Small intestine (tissue), 7 donors: ENCODE measurements around the gene FBXO31. TPM values are rescaled to one million over a fixed set of nuclear protein-coding genes. Genes with fewer than 3 reads are reported as not detected.
A peak's percentile ranks its signal among the peaks of the same experiment; 100 is the strongest.

ENCODE experiments used
- DNase-seq, 2 donors: peaks; one replicate each; pipeline versions ENCODE4 v3.0.0 to v3.0.0-alpha.2; 2013
- FAIRE-seq: peaks from 2 replicates; lab custom pipeline; 2012; peaks lifted over from hg19 to GRCh38; lab: Jason Lieb, UNC
- H3K27ac ChIP-seq, 3 donors: one replicate each; pipeline ENCODE4 v1.5.1; 2013; ENCODE audit warnings: low read length in 2 of 3, mild to moderate bottlenecking in 2 of 3, control low read depth in 1 of 3, inconsistent platforms in 1 of 3, low read depth in 1 of 3, moderate library complexity in 1 of 3
- H3K27me3 ChIP-seq, 3 donors: one replicate each; pipeline ENCODE4 v1.6.1; 2013; ENCODE audit warnings: low read length in 3 of 3, inconsistent platforms in 1 of 3; ENCODE audit not compliant: control insufficient read depth in 3 of 3, insufficient read depth in 3 of 3
- H3K36me3 ChIP-seq, 3 donors: one replicate each; pipeline ENCODE4 v1.6.1; 2013; ENCODE audit warnings: low read length in 3 of 3, inconsistent platforms in 1 of 3, low read depth in 1 of 3, mild to moderate bottlenecking in 1 of 3, moderate library complexity in 1 of 3; ENCODE audit not compliant: control insufficient read depth in 3 of 3, insufficient read depth in 2 of 3
- H3K4me1 ChIP-seq, 3 donors: one replicate each; pipeline ENCODE4 v1.6.1; 2013; ENCODE audit warnings: low read length in 2 of 3, inconsistent platforms in 1 of 3, low read depth in 1 of 3, mild to moderate bottlenecking in 1 of 3, moderate library complexity in 1 of 3; ENCODE audit not compliant: control insufficient read depth in 3 of 3, insufficient read depth in 2 of 3
- H3K4me3 ChIP-seq, 3 donors: one replicate each; pipeline ENCODE4 v1.5.1; 2013; ENCODE audit warnings: low read length in 3 of 3, control low read depth in 1 of 3, inconsistent platforms in 1 of 3, low read depth in 1 of 3, mild to moderate bottlenecking in 1 of 3, moderate library complexity in 1 of 3
- H3K9me3 ChIP-seq, 2 donors: one replicate each; pipeline ENCODE4 v1.6.1; 2013; ENCODE audit warnings: low read depth in 1 of 2, low read length in 1 of 2; ENCODE audit not compliant: control insufficient read depth in 2 of 2, insufficient read depth in 1 of 2
- WGBS, 3 donors: extraction: QIAGEN DNeasy Blood & Tissue Kit; methylation state at CpG; one replicate each; pipeline ENCODE4 v1.1.7; 2013; 5-methylcytosine and 5-hydroxymethylcytosine counted together
- polyA plus RNA-seq, 4 donors: library from polyadenylated mRNA; stranded (reverse) in 3 of 4; unstranded in 1 of 4; fragments of 200-250 nt in 3 of 4; fragments of 120-200 nt in 1 of 4; gene quantifications; one replicate each; pipeline versions ENCODE4 v1.2.1 to v1.2.3, GENCODE V29; 2013
- donor health status: healthy with polysubstance abuse.
- donor health status: control.
- donor health status: control.
- donor health status: Bipolar disorder and iron deficiency.
- donor health status: healthy.

FBXO31 gene
- polyA plus RNA-seq, 4 donors: 23.8 to 38.7 (median 29.4) TPM

GRCh38 chr16:87348616-87349157 is 34.9 kb downstream of the FBXO31 start:
- no peak overlapping the region for H3K4me3 ChIP-seq
- DNase-seq (no peak), FAIRE-seq (no peak)
- no peaks in the 10 kb centered on the region for H3K27me3 ChIP-seq
- no peaks in the 10 kb centered on the region for H3K9me3 ChIP-seq
- H3K36me3 ChIP-seq: peaks cover 2 to 65% (median 6%) of the 10 kb centered on the region in 3 donors
- H3K4me1 ChIP-seq: peaks cover 0 to 2% (median 0%) of the 10 kb centered on the region in 3 donors
- H3K27ac ChIP-seq: no peak overlapping the region
- WGBS, 3 donors: 93 to 96% (median 94%) methylated on average over 13 of the region's 13 CpGs

- Histone ChIP-seq H3K9me3 (no peaks in the 10 kb centered on the region), H3K4me3 (no peak overlapping the region), H3K4me1 (peaks cover 0 to 2% (median 0%) of the 10 kb centered on the region in 3 donors), H3K36me3 (peaks cover 2 to 65% (median 7%) of the 10 kb centered on the region in 3 donors), H3K27ac (no peak overlapping the region), H3K27me3 (no peaks in the 10 kb centered on the region)
- FAIRE-seq: no peak
- no peak for DNase-seq
- 94 to 95% (median 95%) methylated on average over 13 of the region's 13 CpGs for WGBS, 3 donors
These were observed 35.5 kb downstream of the FBXO31 start for GRCh38 chr16:87347932-87348615.

GRCh38 chr16:87346517-87347060 is 37.0 kb downstream of the FBXO31 start:
- Histone ChIP-seq H3K36me3 (peaks cover 2 to 70% (median 14%) of the 10 kb centered on the region in 3 donors), H3K4me1 (peaks cover 0 to 2% (median 0%) of the 10 kb centered on the region in 3 donors), H3K27ac (no peak overlapping the region), H3K27me3 (no peaks in the 10 kb centered on the region), H3K9me3 (no peaks in the 10 kb centered on the region), H3K4me3 (no peak overlapping the region)
- FAIRE-seq: no peak
- WGBS, 3 donors: 94% methylated on average over 21 of the region's 21 CpGs
- no peak for DNase-seq

GRCh38 chr16:87345726-87346424 is 37.7 kb downstream of the FBXO31 start:
- no peak for DNase-seq
- Histone ChIP-seq H3K4me1 (peaks cover 0 to 2% (median 0%) of the 10 kb centered on the region in 3 donors), H3K27me3 (no peaks in the 10 kb centered on the region), H3K27ac (peak overlapping the region in 2 of 3 donors; percentile 17 to 68), H3K36me3 (peaks cover 2 to 70% (median 14%) of the 10 kb centered on the region in 3 donors), H3K4me3 (no peak overlapping the region), H3K9me3 (no peaks in the 10 kb centered on the region)
- no peak for FAIRE-seq
- 95 to 96% (median 95%) methylated on average over 27 to 28 of the region's 28 CpGs for WGBS, 3 donors

DNA sequence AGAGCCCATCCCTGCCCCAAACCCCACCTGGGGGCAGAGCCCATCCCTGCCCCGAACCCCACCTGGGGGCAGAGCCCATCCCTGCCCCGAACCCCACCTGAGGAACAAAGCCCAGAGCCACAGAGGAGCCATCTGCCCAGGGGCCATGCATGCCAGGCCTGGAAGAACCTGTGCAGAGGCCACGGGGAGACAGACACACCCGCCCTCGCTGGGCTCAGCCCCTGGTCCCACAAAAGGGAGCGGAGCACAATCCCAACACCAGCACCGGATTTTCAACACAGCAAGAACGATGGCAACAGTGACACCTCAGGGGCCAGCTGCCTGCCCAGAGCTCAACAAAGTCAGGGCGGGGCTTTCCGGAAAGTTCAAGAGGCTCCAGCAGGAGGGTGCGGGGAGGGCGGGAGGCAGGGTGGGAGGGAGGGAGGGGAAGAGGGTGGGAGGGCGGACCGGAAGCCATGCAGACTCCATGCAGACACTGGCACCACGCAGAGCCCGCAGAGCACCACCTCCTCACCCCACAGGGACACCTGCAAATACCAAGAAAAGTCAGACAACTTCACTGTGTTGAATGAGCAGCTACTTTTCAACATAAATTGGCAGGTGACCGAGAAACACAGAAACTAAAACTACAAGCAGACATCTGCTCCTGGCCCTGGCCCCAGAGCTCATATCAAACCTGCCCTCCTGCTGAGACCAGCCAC is 38.5 kb downstream of the FBXO31 start:
- Histone ChIP-seq H3K4me3 (no peak overlapping the region), H3K36me3 (peaks cover 2 to 70% (median 14%) of the 10 kb centered on the region in 3 donors), H3K27ac (peak overlapping the region in 1 of 3 donors; percentile 68), H3K9me3 (no peaks in the 10 kb centered on the region), H3K27me3 (no peaks in the 10 kb centered on the region), H3K4me1 (peaks cover 0 to 2% (median 0%) of the 10 kb centered on the region in 3 donors)
- DNase-seq (peak; percentile 17 to 40), FAIRE-seq (no peak)
- 40 to 57% (median 40%) methylated on average over 17 of the region's 17 CpGs for whole genome bisulfite sequencing, 3 donors

DNA sequence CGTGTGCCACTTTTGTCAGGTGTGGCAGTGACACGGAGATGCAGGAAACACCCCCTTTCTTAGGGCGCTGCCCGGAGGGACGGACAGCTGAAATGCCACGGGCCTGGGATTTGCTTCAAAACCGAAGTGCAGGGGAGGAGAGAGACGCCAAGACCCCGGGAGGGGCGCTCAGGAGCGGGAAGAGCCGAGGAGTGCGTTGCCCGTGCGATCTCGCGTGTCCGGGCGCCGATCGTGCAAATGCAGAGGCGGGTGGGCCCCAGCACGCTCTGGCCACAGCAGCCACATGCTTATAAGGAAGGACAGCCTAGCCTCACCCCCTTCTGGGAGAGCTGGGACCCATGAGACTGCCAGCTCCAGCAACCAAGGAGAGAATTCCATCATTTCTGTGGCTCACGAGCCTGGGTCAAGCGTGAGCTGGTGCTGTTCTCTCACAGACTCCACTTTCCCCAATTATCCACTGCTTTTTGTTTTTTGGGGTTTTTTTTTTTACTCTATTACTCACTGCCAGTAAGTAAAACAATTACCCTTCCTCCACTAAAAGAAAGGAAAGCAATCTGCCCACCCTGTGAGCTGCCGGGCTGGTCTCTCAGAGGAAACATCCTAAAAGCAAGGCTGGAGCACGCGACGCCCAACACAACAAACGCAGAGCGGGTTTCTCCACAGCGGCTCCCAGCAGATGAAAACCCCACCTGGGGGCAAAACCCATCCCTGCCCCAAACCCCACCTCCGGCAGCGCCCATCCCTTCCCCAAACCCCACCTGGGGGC is 39.2 kb downstream of the FBXO31 start:
- Histone ChIP-seq H3K36me3 (peaks cover 2 to 75% (median 14%) of the 10 kb centered on the region in 3 donors), H3K9me3 (no peaks in the 10 kb centered on the region), H3K27ac (no peak overlapping the region), H3K4me1 (peaks cover 0 to 2% (median 0%) of the 10 kb centered on the region in 3 donors), H3K27me3 (no peaks in the 10 kb centered on the region), H3K4me3 (no peak overlapping the region)
- 86 to 95% (median 93%) methylated on average over 29 to 34 of the region's 34 CpGs for WGBS, 3 donors
- no peak for DNase-seq
- no peak for FAIRE-seq

- H3K36me3 ChIP-seq: peaks cover 4 to 77% (median 13%) of the 10 kb centered on the region in 3 donors
- no peak for DNase-seq
These were observed 39.9 kb downstream of the FBXO31 start for GRCh38 chr16:87343753-87344050.

More at GRCh38 chr16:87343753-87344050, 39.9 kb downstream of the FBXO31 start:
- H3K27ac ChIP-seq: no peak overlapping the region
- peaks cover 0 to 2% (median 0%) of the 10 kb centered on the region in 3 donors for H3K4me1 ChIP-seq
- FAIRE-seq: no peak
- H3K9me3 ChIP-seq: no peaks in the 10 kb centered on the region
- no peak overlapping the region for H3K4me3 ChIP-seq
- no peaks in the 10 kb centered on the region for H3K27me3 ChIP-seq
- 80 to 88% (median 88%) methylated on average over 11 of the region's 11 CpGs for WGBS, 3 donors
